COR-L47 (cell line): ENCODE data around the gene PPFIBP1.

Experiments used
- DNase-seq: peaks from one replicate; lab custom pipeline; 2025; lab: John Stamatoyannopoulos, UW

Gene PPFIBP1

GRCh38 chr12:27667540-27667939 lies 143.5 kb downstream of the PPFIBP1 start:
- no peak for DNase-seq

GRCh38 chr12:27672051-27672450 lies 148.0 kb downstream of the PPFIBP1 start:
- no peak for DNase-seq

- no peak for DNase-seq
Measured at GRCh38 chr12:27672643-27673042, 148.6 kb downstream of the PPFIBP1 start.

GRCh38 chr12:27673101-27673718 lies 149.2 kb downstream of the PPFIBP1 start:
- no peak for DNase-seq

- no peak for DNase-seq
Measured at GRCh38 chr12:27674989-27675388, 151.0 kb downstream of the PPFIBP1 start.

GRCh38 chr12:27680619-27681018 lies 156.6 kb downstream of the PPFIBP1 start:
- no peak for DNase-seq

GRCh38 chr12:27682534-27682933 lies 158.5 kb downstream of the PPFIBP1 start:
- DNase-seq: no peak

GRCh38 chr12:27685274-27685673 lies 161.3 kb downstream of the PPFIBP1 start:
- DNase-seq: no peak

GRCh38 chr12:27686147-27686546 lies 162.1 kb downstream of the PPFIBP1 start:
- no peak for DNase-seq

- DNase-seq: no peak
Measured at GRCh38 chr12:27688671-27689070, 164.7 kb downstream of the PPFIBP1 start.

- no peak for DNase-seq
Measured at GRCh38 chr12:27689558-27690180, 165.7 kb downstream of the PPFIBP1 start.

GRCh38 chr12:27693403-27693802 lies 169.4 kb downstream of the PPFIBP1 start:
- DNase-seq: no peak

GRCh38 chr12:27695556-27696292 lies 171.7 kb downstream of the PPFIBP1 start:
- DNase-seq: no peak

- DNase-seq: no peak
Measured at GRCh38 chr12:27696293-27696652, 172.3 kb downstream of the PPFIBP1 start, which contains the start of gene REP15. REP15 (plus strand) TSS chr12:27696447; CDS start chr12:27696563, 116 bp downstream.

- no peak for DNase-seq
Measured at GRCh38 chr12:27696864-27697564, 173.0 kb downstream of the PPFIBP1 start.

GRCh38 chr12:27703720-27704452 lies 179.9 kb downstream of the PPFIBP1 start:
- peak; percentile 37 for DNase-seq

- DNase-seq: no peak
Measured at GRCh38 chr12:27705263-27705662, 181.3 kb downstream of the PPFIBP1 start.

GRCh38 chr12:27707216-27707615 lies 183.2 kb downstream of the PPFIBP1 start:
- no peak for DNase-seq

- DNase-seq: no peak
Measured at GRCh38 chr12:27709212-27709931, 185.4 kb downstream of the PPFIBP1 start.

- DNase-seq: no peak
Measured at GRCh38 chr12:27709932-27710591, 186.1 kb downstream of the PPFIBP1 start.
